Activated T-helper 2 cell treated with anti-CD3 and anti-CD28 coated beads, Interferon-gamma antibody, Interleukin-2, Interleukin-4, amounts not matched to agents 10 μg/mL and 5 μg/mL and 100 μg/mL, durations not matched to agents 14 hours and 24 hours and 36 hours (primary cell): ENCODE data around the gene NREP. TPM values are rescaled to one million over a fixed set of nuclear protein-coding genes. Genes with fewer than 3 reads are reported as not detected.

ENCODE experiments used
- DNase-seq: peaks from one replicate; pipeline ENCODE4 v3.0.0; 2021; ENCODE audit warnings: low spot score
- H3K27ac Mint-ChIP-seq: one replicate; pipeline ENCODE4 v1.8.0; 2021; ENCODE audit warnings: mixed read lengths
- H3K27me3 Mint-ChIP-seq: one replicate; pipeline ENCODE4 v1.8.0; 2021; ENCODE audit warnings: low read depth, mixed read lengths
- H3K36me3 Mint-ChIP-seq: one replicate; pipeline ENCODE4 v1.8.0; 2021; ENCODE audit warnings: low read depth, mixed read lengths
- H3K4me1 Mint-ChIP-seq: one replicate; pipeline ENCODE4 v1.8.0; 2021; ENCODE audit warnings: low read depth, mixed read lengths
- H3K4me3 Mint-ChIP-seq: one replicate; pipeline ENCODE4 v1.8.0; 2021; ENCODE audit warnings: low read depth, mild to moderate bottlenecking, moderate library complexity, mixed read lengths
- H3K9me3 Mint-ChIP-seq: one replicate; pipeline ENCODE4 v1.8.0; 2021; ENCODE audit warnings: mixed read lengths
- intact Hi-C: fragments of 100-400 bp; cut with micrococcal nuclease; formaldehyde crosslinking; loops from one replicate; pipeline ENCODE4 v1.15.1; 2023
- total RNA-seq: library from RNA; stranded (reverse); gene quantifications from 2 replicates; pipeline ENCODE4 v1.2.3, GENCODE V29; 2022

The NREP gene
- total RNA-seq, 1 donor from 2014 or later = 35.3 TPM

DNA sequence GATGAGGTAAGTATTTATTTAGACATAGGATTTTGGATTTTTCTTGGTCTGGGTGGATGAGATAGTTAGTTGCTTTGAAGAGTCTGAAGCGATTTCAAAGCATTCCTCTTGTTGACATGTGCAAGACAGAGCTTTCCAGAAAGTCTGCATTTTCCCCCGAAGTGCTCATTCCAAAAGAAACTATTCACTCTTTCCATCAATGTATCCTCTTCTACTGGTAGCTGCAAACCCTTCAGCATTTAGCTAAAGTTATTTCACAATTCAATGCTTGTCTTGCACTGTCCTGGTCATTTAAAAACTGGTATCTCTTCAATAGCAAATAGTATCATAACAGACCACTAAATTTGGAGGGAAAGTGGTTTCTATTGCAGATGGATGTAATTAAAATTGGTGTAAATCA, 13.0 kb downstream of the NREP start:
- no peaks in the 10 kb centered on the region for H3K27me3 Mint-ChIP-seq
- peaks cover 22% of the 10 kb centered on the region for H3K36me3 Mint-ChIP-seq
- DNase-seq = no peak

DNA sequence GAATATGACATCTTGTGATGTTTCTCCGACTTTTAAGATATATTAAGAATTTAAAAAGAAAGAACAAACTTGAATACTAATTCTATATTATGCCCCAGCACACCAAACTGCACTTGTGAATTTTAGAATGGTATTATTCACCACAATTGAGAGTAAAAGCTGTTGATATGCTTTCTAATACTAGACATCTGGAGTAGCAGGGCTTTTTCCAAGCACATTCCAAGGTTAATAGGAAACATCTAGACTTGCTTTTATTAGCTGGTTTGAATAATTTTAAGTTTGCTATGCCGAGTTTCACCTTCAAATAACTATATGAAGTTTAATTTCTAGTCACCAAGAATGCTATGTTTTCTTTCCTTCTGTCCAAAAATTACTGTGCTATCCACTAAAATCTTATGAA, 13.5 kb downstream of the NREP start:
- Mint-ChIP-seq H3K4me1 (peaks cover 55% of the 10 kb centered on the region), H3K36me3 (peaks cover 18% of the 10 kb centered on the region), H3K27me3 (no peaks in the 10 kb centered on the region), H3K27ac (no peak overlapping the region), H3K4me3 (no peak overlapping the region), H3K9me3 (no peaks in the 10 kb centered on the region)
- DNase-seq = no peak
- intact Hi-C loops = loop anchor here (5.0 kb wide), 1 partner anchor 414 kb away; no protein-coding TSS in a partner anchor

More for the DNA sequence above, 13.0 kb downstream of the NREP start:
- Mint-ChIP-seq H3K9me3 (no peaks in the 10 kb centered on the region), H3K4me1 (peaks cover 54% of the 10 kb centered on the region), H3K4me3 (no peak overlapping the region), H3K27ac (no peak overlapping the region)
- intact Hi-C loops = loop anchor here (5.0 kb wide), 1 partner anchor 413 kb away; no protein-coding TSS in a partner anchor

DNA sequence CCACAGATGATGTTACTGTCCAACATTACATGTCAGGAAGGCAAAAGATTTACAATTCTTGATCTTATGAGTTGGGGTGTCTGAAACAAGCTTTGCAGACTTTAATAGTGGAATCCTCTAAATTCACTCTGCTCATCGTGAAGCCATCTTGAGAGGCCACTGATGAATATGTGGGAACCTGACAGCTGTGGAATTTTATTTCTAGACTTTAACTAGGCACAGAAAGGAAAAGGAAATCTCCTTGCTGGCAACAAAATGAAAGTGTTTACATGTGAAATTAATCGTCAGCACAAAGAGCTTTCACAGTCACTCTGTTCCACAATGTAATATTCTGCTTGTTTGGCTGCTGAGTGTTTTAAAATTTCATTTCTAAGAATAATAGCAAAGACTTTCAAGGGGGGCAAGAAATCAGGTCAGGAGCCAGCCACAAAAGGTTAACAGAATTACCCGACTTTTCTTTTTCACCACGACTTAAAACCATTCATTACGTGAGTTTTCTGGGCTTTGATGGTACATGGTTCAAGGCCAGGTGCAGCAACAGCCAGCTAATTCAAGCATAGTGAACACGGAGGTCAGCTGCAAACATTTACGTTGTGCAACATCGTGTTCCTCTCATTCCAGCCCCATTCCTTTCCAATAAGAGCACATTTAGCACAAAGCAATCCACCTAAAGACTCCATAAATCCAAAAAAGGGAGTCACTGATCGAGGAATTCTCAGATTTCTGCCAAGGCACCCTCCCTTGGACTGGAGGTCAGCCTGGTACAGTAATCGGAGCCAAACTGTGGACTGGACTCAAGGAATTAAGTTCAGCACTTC, 14.6 kb downstream of the NREP start:
- intact Hi-C loops = loop anchor here (5.0 kb wide), 1 partner anchor 415 kb away; no protein-coding TSS in a partner anchor
- no peak for DNase-seq
- H3K27ac Mint-ChIP-seq = peak overlapping the region; percentile 53
- H3K36me3 Mint-ChIP-seq = peaks cover 7% of the 10 kb centered on the region
- H3K4me3 Mint-ChIP-seq = peak overlapping the region; percentile 63
- H3K27me3 Mint-ChIP-seq = no peaks in the 10 kb centered on the region
- no peaks in the 10 kb centered on the region for H3K9me3 Mint-ChIP-seq
- peaks cover 46% of the 10 kb centered on the region for H3K4me1 Mint-ChIP-seq

DNA sequence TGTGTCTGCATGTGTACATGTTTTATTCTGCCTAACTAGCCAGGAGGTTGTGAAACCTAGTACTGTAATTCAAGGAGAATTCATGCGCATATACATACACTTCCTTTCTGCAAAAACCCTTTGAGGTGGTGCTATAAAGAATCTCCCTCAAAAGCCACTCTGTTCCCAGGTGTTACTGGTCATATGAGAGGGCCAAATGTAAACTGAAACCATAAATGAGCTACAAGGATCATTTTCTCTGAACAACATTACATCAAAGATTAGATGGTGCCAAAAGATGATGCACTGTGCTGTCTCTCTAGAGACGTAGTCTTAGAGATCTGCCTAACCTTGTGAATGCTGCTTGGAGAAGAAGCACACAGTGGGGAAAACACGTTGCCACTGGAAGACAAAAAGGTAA, 15.7 kb downstream of the NREP start:
- intact Hi-C loops = loop anchor here (2.0 to 5.0 kb wide), 2 partner anchors 16 to 416 kb away; partner anchors contain the start of gene NREP
- H3K9me3 Mint-ChIP-seq = no peaks in the 10 kb centered on the region
- peaks cover 51% of the 10 kb centered on the region for H3K4me1 Mint-ChIP-seq
- DNase-seq = no peak
- no peaks in the 10 kb centered on the region for H3K27me3 Mint-ChIP-seq
- H3K36me3 Mint-ChIP-seq = peaks cover 8% of the 10 kb centered on the region
- peak overlapping the region; percentile 34 for H3K4me3 Mint-ChIP-seq
- H3K27ac Mint-ChIP-seq = peak overlapping the region; percentile 25

DNA sequence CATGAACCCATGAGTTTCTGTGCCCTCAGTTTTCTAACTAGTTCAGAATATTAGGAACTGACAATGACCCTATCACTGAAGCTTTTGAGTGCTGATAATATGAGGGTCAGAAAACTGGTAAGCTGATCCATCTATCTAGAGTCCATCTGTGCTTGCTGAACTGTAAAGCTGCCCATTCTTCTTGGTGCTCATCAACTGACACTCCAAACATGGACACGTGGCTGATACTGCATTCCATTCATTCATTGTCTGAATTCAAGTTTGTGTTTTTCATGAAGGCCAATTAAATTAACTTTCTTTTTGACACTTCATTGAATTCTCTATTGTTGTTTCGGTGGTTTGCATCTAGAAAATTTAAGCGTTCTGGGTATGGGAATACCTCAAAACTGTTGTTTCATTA, 17.6 kb downstream of the NREP start:
- Mint-ChIP-seq H3K27ac (no peak overlapping the region), H3K4me1 (peaks cover 57% of the 10 kb centered on the region), H3K9me3 (no peaks in the 10 kb centered on the region), H3K27me3 (no peaks in the 10 kb centered on the region), H3K4me3 (no peak overlapping the region), H3K36me3 (peaks cover 10% of the 10 kb centered on the region)
- no peak for DNase-seq
- intact Hi-C loops = loop anchor here (5.0 kb wide), 1 partner anchor 227 kb away; the partner anchor contains the start of gene STARD4

DNA sequence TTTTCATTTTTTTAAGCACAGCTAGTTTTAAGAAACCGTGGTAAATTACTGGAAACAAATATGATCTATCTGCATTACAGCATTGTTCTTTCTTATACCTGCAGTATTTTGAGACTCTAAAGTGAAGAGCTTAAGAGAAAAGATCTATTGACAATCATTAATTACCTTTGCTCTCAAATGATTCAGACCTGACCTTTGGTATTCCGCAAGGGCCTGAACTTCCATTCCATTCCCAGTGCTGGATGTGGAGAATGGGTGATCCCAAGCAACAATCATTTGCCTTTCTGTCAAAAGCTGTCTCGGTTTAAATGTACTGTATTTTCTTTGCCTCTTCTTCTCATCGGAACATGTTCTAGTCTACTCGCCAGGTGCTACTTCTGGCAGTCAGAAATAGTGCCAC, 18.9 kb downstream of the NREP start:
- peaks cover 57% of the 10 kb centered on the region for H3K4me1 Mint-ChIP-seq
- H3K9me3 Mint-ChIP-seq = no peaks in the 10 kb centered on the region
- no peak overlapping the region for H3K27ac Mint-ChIP-seq
- peaks cover 21% of the 10 kb centered on the region for H3K36me3 Mint-ChIP-seq
- DNase-seq = no peak
- H3K27me3 Mint-ChIP-seq = no peaks in the 10 kb centered on the region
- no peak overlapping the region for H3K4me3 Mint-ChIP-seq
- intact Hi-C loops = loop anchor here (5.0 kb wide), 1 partner anchor 226 kb away; the partner anchor contains the start of gene STARD4

DNA sequence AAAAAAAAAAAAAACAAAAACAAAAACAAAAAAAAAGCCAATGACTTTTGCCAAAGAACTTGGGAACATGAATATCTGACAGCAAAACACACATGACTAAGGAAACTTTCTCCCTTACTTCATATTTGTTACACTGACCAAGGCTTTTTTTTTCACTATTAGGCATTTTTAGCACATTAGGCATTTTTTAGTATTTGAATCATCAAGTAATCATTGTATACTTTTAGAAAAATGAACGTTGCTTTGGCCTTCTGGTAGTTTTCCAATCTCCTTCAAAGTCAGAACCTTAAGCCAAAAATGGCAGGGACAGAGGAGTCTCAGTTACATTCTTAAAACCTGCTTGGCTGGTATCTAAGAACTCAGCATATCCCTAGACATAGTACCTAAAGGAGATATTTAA, 19.3 kb downstream of the NREP start:
- peaks cover 25% of the 10 kb centered on the region for H3K36me3 Mint-ChIP-seq
- peaks cover 57% of the 10 kb centered on the region for H3K4me1 Mint-ChIP-seq
- no peaks in the 10 kb centered on the region for H3K27me3 Mint-ChIP-seq
- H3K9me3 Mint-ChIP-seq = no peaks in the 10 kb centered on the region
- no peak for DNase-seq
- no peak overlapping the region for H3K4me3 Mint-ChIP-seq
- intact Hi-C loops = loop anchor here (5.0 kb wide), 1 partner anchor 225 kb away; the partner anchor contains the start of gene STARD4
- H3K27ac Mint-ChIP-seq = no peak overlapping the region

DNA sequence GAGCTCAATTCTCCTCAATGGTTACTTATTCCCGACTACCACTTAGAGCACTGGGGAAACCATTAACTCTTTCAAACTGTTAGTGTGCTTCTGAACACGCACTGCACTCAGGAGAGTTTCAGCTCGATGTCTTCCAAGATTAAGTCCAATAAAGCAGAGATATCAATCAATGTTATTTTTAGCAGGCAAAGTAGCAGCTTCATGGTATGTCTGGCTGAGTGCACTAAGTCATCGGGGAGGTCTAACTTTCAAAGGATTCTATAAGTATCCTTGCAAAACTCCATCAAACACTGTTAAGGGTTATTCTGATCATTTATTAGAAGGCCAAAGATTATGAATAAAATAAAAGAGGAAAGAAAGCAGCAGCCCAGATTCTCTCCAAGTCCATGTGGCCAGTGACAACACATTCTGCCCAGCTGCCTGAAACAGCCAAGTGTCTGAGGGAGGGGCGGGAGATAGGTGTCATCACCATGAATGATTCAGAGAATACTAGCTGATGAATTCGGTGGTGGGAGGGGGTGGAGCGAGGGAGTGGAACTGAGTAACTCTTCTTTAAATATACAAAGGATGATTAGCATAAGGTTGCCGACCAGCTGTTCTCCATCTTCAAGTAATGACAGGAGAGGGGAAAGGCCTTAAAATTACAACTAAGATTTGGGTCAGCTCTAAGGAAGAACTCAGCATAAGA, 21.3 kb downstream of the NREP start:
- no peak for DNase-seq
- intact Hi-C loops = loop anchor here (5.0 kb wide), 1 partner anchor 223 kb away; the partner anchor contains the start of gene STARD4

DNA sequence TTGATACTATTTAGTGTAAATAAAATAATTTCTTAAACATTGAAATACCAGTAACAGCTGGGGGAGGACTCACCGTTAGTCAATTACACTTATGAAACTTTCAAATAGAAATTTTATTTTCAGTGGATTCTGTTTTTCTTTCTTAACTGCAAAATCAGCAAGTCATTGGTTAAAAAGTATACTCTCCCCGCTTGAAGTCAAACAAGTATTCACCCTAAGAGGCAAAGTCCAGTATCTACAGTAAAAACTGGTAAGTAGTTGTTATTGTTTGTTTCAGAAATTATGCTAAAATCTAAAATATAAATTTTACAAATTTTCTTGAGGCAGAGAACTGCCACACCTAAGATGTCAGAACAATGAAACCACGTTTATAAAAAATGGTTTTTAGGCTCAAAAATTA, 22.4 kb downstream of the NREP start:
- Mint-ChIP-seq H3K4me1 (peaks cover 59% of the 10 kb centered on the region), H3K27me3 (no peaks in the 10 kb centered on the region), H3K27ac (no peak overlapping the region), H3K9me3 (no peaks in the 10 kb centered on the region), H3K36me3 (peaks cover 41% of the 10 kb centered on the region), H3K4me3 (no peak overlapping the region)
- DNase-seq = no peak
- intact Hi-C loops = no loop called here

More for the DNA sequence above, 21.3 kb downstream of the NREP start:
- no peak overlapping the region for H3K4me3 Mint-ChIP-seq
- H3K27ac Mint-ChIP-seq = peak overlapping the region; percentile 0
- no peaks in the 10 kb centered on the region for H3K9me3 Mint-ChIP-seq
- peaks cover 30% of the 10 kb centered on the region for H3K36me3 Mint-ChIP-seq
- H3K4me1 Mint-ChIP-seq = peaks cover 56% of the 10 kb centered on the region
- H3K27me3 Mint-ChIP-seq = no peaks in the 10 kb centered on the region

DNA sequence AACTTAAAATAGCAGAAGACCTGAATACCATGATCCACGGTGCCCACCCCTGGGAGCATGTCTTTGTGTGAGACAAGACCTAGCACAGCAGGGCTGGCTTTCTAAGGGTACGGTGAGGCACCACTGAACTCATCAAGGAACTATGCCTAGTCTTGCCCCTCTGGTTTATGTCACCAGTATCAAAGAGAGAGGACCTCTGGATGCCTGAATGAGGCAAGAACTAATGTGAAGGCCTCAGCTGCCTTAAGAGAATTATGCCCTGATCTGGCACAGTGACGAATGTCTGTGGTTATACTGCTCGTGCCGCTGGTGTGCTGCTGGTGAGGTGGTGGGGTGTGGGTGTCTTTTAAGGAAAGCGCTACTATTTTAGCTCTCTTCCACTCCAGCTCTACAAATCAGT, 23.0 kb downstream of the NREP start:
- peak overlapping the region; percentile 24 for H3K27ac Mint-ChIP-seq
- H3K4me3 Mint-ChIP-seq = no peak overlapping the region
- H3K36me3 Mint-ChIP-seq = peaks cover 47% of the 10 kb centered on the region
- DNase-seq = no peak
- H3K4me1 Mint-ChIP-seq = peaks cover 55% of the 10 kb centered on the region
- H3K9me3 Mint-ChIP-seq = no peaks in the 10 kb centered on the region
- H3K27me3 Mint-ChIP-seq = no peaks in the 10 kb centered on the region
- intact Hi-C loops = no loop called here

DNA sequence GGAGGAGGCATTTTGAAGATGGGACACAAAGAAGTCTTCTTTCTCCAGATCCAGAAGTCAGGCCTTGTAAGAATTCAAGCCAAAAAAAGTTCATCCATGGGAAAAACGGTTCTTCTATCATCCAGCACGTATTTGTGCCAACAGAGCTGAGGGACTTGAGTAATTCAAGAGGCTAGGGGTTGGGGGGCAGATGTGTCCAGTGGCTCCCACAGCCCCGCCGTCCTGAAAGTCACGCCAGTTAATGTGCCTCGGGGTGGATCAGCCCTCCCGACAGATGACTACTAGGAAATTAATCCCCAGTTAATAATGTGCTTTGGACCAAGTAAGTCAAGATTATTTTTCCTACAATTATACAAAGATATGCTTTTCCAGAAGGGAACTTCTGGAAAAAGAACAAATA, 23.4 kb downstream of the NREP start:
- no peak overlapping the region for H3K4me3 Mint-ChIP-seq
- no peak for DNase-seq
- peaks cover 51% of the 10 kb centered on the region for H3K36me3 Mint-ChIP-seq
- H3K27me3 Mint-ChIP-seq = no peaks in the 10 kb centered on the region
- H3K4me1 Mint-ChIP-seq = peaks cover 51% of the 10 kb centered on the region
- H3K27ac Mint-ChIP-seq = no peak overlapping the region
- H3K9me3 Mint-ChIP-seq = no peaks in the 10 kb centered on the region
- intact Hi-C loops = no loop called here

DNA sequence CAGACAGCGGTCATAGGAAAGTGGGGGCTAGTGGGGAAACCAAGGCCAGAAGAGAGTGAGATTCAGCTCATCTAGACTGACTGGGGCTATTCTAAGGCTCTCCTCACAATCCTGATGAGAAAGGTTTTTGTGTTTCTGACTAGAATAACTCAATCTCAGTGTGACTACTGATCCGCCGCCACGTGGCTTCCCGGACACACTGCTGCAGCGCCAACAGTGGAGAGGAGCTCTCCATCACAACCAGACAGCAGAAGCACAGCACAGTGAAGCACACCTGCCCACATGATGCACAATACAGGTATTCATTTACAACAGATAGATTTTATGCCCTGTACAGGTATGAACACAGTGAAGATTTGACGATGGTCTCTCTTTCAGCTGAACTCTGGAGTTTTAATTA, 25.4 kb downstream of the NREP start:
- Mint-ChIP-seq H3K4me1 (peaks cover 46% of the 10 kb centered on the region), H3K27me3 (no peaks in the 10 kb centered on the region), H3K4me3 (no peak overlapping the region), H3K9me3 (no peaks in the 10 kb centered on the region), H3K36me3 (peaks cover 62% of the 10 kb centered on the region), H3K27ac (no peak overlapping the region)
- intact Hi-C loops = loop anchor here (2.0 kb wide), 2 partner anchors 17 to 25 kb away; partner anchors contain the start of gene NREP
- no peak for DNase-seq
